ENCODE measurements around the gene SPDYE2. TPM values are rescaled to one million over a fixed set of nuclear protein-coding genes. Genes with fewer than 3 reads are reported as not detected.

The SPDYE2 gene
- total RNA-seq, 2 experiments from 2014 or later: not detected

Other genes with a start within 250 kb of the SPDYE2 start
- gene SPDYE6, start 194.8 kb upstream of the SPDYE2 start, total RNA-seq: not detected
- 10 to 100 TPM; 51.1 to 57.2 TPM for gene PRKRIP1, start 154.9 kb upstream of the SPDYE2 start, total RNA-seq
- 10 to 100 TPM; 20.4 to 25.5 TPM for gene ORAI2, start 117.7 kb upstream of the SPDYE2 start, total RNA-seq
- 1 to 10 TPM; 4.4 to 5.2 TPM for gene ALKBH4, start 86.4 kb upstream of the SPDYE2 start, total RNA-seq
- gene LRWD1, start 86.2 kb upstream of the SPDYE2 start, total RNA-seq: 10 to 100 TPM; 14.9 to 19.1 TPM
- 10 to 100 TPM; 37.4 to 42.9 TPM for gene POLR2J, start 72.3 kb upstream of the SPDYE2 start, total RNA-seq
- gene RASA4B, start 33.4 kb upstream of the SPDYE2 start, total RNA-seq: 10 to 100 TPM; 18.9 to 20.0 TPM
- 10 to 100 TPM; 62.3 to 63.8 TPM for gene UPK3BL2, start 7.5 kb upstream of the SPDYE2 start, total RNA-seq
- 10 to 100 TPM; 96.4 to 96.5 TPM for gene POLR2J3, start 21.4 kb downstream of the SPDYE2 start, total RNA-seq
- 10 to 100 TPM; 64.4 to 67.6 TPM for gene RASA4, start 65.5 kb downstream of the SPDYE2 start, total RNA-seq
- 10 to 100 TPM; 42.2 to 50.1 TPM for gene UPK3BL1, start 91.6 kb downstream of the SPDYE2 start, total RNA-seq
- not detected for gene SPDYE2B, start 99.1 kb downstream of the SPDYE2 start, total RNA-seq
- gene POLR2J2, start 120.4 kb downstream of the SPDYE2 start, total RNA-seq: 10 to 100 TPM; 22.9 to 24.8 TPM
- 1 to 10 TPM; 1.6 to 1.7 TPM for gene FAM185A, start 197.8 kb downstream of the SPDYE2 start, total RNA-seq

Data from CD8-positive, alpha-beta T cell (primary cell).